Measurements from ENCODE around the gene L3MBTL4. TPM values are rescaled to one million over a fixed set of nuclear protein-coding genes. Genes with fewer than 3 reads are reported as not detected.
"Not testable (repeated sequence)": the region's sequence is repeated elsewhere in the genome, so short reads cannot be mapped to it uniquely, and the experiment has no call there.

L3MBTL4 gene
- total RNA-seq, 1 donor from 2014 or later, result 7.5 TPM

- DNase-seq (ENCODE audit: low spot score), result no peak
These were observed 299.0 kb downstream of the L3MBTL4 start for GRCh38 chr18:6115710-6116109.

GRCh38 chr18:6113650-6114049 is 301.1 kb downstream of the L3MBTL4 start:
- DNase-seq (ENCODE audit: low spot score), result no peak

GRCh38 chr18:6111726-6112125 is 303.0 kb downstream of the L3MBTL4 start:
- DNase-seq (ENCODE audit: low spot score), result no peak

GRCh38 chr18:6109743-6110142 is 305.0 kb downstream of the L3MBTL4 start:
- no peak for DNase-seq (ENCODE audit: low spot score)

- DNase-seq (ENCODE audit: low spot score), result no peak
These were observed 306.9 kb downstream of the L3MBTL4 start for GRCh38 chr18:6107794-6108193.

GRCh38 chr18:6106091-6106685 is 308.5 kb downstream of the L3MBTL4 start:
- DNase-seq (ENCODE audit: low spot score), result no peak

GRCh38 chr18:6103741-6104140 is 311.0 kb downstream of the L3MBTL4 start:
- DNase-seq (ENCODE audit: low spot score), result no peak

- DNase-seq (ENCODE audit: low spot score), result no peak
These were observed 318.0 kb downstream of the L3MBTL4 start for GRCh38 chr18:6096730-6097129.

- no peak for DNase-seq (ENCODE audit: low spot score)
These were observed 326.3 kb downstream of the L3MBTL4 start for GRCh38 chr18:6088432-6088831.

GRCh38 chr18:6086731-6087130 is 328.0 kb downstream of the L3MBTL4 start:
- DNase-seq (ENCODE audit: low spot score), result no peak

GRCh38 chr18:6079406-6079805 is 335.3 kb downstream of the L3MBTL4 start:
- DNase-seq (ENCODE audit: low spot score), result no peak

GRCh38 chr18:6078877-6079276 is 335.8 kb downstream of the L3MBTL4 start:
- DNase-seq (ENCODE audit: low spot score), result no peak

GRCh38 chr18:6072423-6072822 is 342.3 kb downstream of the L3MBTL4 start:
- DNase-seq (ENCODE audit: low spot score), result not testable (repeated sequence)

GRCh38 chr18:6069539-6069938 is 345.2 kb downstream of the L3MBTL4 start:
- no peak for DNase-seq (ENCODE audit: low spot score)

- DNase-seq (ENCODE audit: low spot score), result no peak
These were observed 345.6 kb downstream of the L3MBTL4 start for GRCh38 chr18:6069103-6069502.

- no peak for DNase-seq (ENCODE audit: low spot score)
These were observed 354.6 kb downstream of the L3MBTL4 start for GRCh38 chr18:6060149-6060548.

GRCh38 chr18:6059551-6059950 is 355.2 kb downstream of the L3MBTL4 start:
- no peak for DNase-seq (ENCODE audit: low spot score)

- DNase-seq (ENCODE audit: low spot score), result no peak
These were observed 355.8 kb downstream of the L3MBTL4 start for GRCh38 chr18:6058941-6059340.

GRCh38 chr18:6057604-6058003 is 357.1 kb downstream of the L3MBTL4 start:
- no peak for DNase-seq (ENCODE audit: low spot score)

- DNase-seq (ENCODE audit: low spot score), result no peak
These were observed 358.4 kb downstream of the L3MBTL4 start for GRCh38 chr18:6056171-6056910.

- no peak for DNase-seq (ENCODE audit: low spot score)
These were observed 359.0 kb downstream of the L3MBTL4 start for GRCh38 chr18:6055711-6056110.

GRCh38 chr18:6054256-6054842 is 360.4 kb downstream of the L3MBTL4 start:
- DNase-seq (ENCODE audit: low spot score), result no peak

- no peak for DNase-seq (ENCODE audit: low spot score)
These were observed 362.2 kb downstream of the L3MBTL4 start for GRCh38 chr18:6052449-6052913.

All from mesenteric fat pad (tissue), 1 donor.